Fibroblast of villous mesenchyme (primary cell): ENCODE measurements around the gene L3MBTL4. TPM values are rescaled to one million over a fixed set of nuclear protein-coding genes. Genes with fewer than 3 reads are reported as not detected.

ENCODE experiments used
- DNase-seq: peaks from one replicate; pipeline ENCODE4 v3.0.0-alpha.2; 2010; ENCODE audit warnings: low read depth
- H3K4me3 ChIP-seq: 2 replicates; pipeline ENCODE4 v1.5.1; 2011; ENCODE audit warnings: low read depth, mild to moderate bottlenecking, low read length
- CTCF ChIP-seq: IDR thresholded peaks from 2 replicates; pipeline ENCODE4 v1.5.1; 2012; ENCODE audit warnings: low read depth, mild to moderate bottlenecking, low read length; ENCODE audit not compliant: insufficient read depth
- total RNA-seq: library from RNA; depleted of rRNA; stranded (reverse); fragments of >200 nt; gene quantifications from 2 replicates; pipeline ENCODE4 v1.2.3, GENCODE V29; 2012

The L3MBTL4 gene
- total RNA-seq, 1 donor: not detected

GRCh38 chr18:5937795-5938194 lies 476.9 kb downstream of the L3MBTL4 start:
- no peak for TF ChIP-seq CTCF
- no peak overlapping the region for H3K4me3 ChIP-seq
- DNase-seq: no peak

GRCh38 chr18:5937121-5937520 lies 477.6 kb downstream of the L3MBTL4 start:
- H3K4me3 ChIP-seq: no peak overlapping the region
- TF ChIP-seq CTCF: no peak
- no peak for DNase-seq

- DNase-seq: no peak
- TF ChIP-seq CTCF: no peak
- no peak overlapping the region for H3K4me3 ChIP-seq
Observed at GRCh38 chr18:5930789-5931188, 483.9 kb downstream of the L3MBTL4 start.

GRCh38 chr18:5918205-5918858 lies 496.4 kb downstream of the L3MBTL4 start:
- no peak for DNase-seq
- no peak for TF ChIP-seq CTCF
- H3K4me3 ChIP-seq: no peak overlapping the region

GRCh38 chr18:5914951-5915350 lies 499.8 kb downstream of the L3MBTL4 start:
- no peak for TF ChIP-seq CTCF
- no peak overlapping the region for H3K4me3 ChIP-seq
- DNase-seq: no peak

- DNase-seq: no peak
- TF ChIP-seq CTCF: no peak
- no peak overlapping the region for H3K4me3 ChIP-seq
Observed at GRCh38 chr18:5914016-5914415, 500.7 kb downstream of the L3MBTL4 start.

GRCh38 chr18:5912566-5912965 lies 502.1 kb downstream of the L3MBTL4 start:
- no peak for DNase-seq
- H3K4me3 ChIP-seq: no peak overlapping the region
- no peak for TF ChIP-seq CTCF
